SK-N-SH (cell line): Measurements from ENCODE around the gene NPFFR1. TPM values are rescaled to one million over a fixed set of nuclear protein-coding genes. Genes with fewer than 3 reads are reported as not detected.

Experiments used
- CTCF ChIA-PET: fragments of 300-600, 350-600 bp; formaldehyde crosslinking; extraction: SDS; loops from one replicate; lab custom pipeline; 2021; lab: Yijun Ruan, JAX
- POLR2A ChIA-PET: fragments of 350-600 bp; sonication (Branson Sonifier 250); formaldehyde crosslinking; extraction: SDS; loops from one replicate; lab custom pipeline; 2020; ENCODE audit warnings: antibody characterized with exemption, inconsistent platforms; lab: Yijun Ruan, JAX
- DNase-seq: peaks from one replicate; pipeline ENCODE4 v3.0.0; 2012
- H2AFZ ChIP-seq: fragments of 200-600 bp; sonication (generic); 2 replicates; pipeline ENCODE4 v1.8.1; 2016; ENCODE audit warnings: antibody characterized with exemption, mild to moderate bottlenecking, low read depth
- H3F3A ChIP-seq: fragments of 200-600 bp; sonication (generic); replicated peaks from 2 replicates; pipeline ENCODE3; 2016; ENCODE audit warnings: antibody characterized with exemption, mild to moderate bottlenecking; ENCODE audit not compliant: insufficient read depth
- H3K27ac ChIP-seq, 2 experiments: fragments of 200-500 bp in 1 of 2; fragments of 200-600 bp in 1 of 2; sonication (Bioruptor generic) in 1 of 2; sonication (generic), shearing (Covaris generic) in 1 of 2; 2 replicates each; pipeline versions ENCODE4 v1.5.1 to v1.6.1; 2014 to 2016; ENCODE audit warnings: low read depth in 2 of 2, inconsistent platforms in 1 of 2, low read length in 1 of 2, mild to moderate bottlenecking in 1 of 2, mixed read lengths in 1 of 2
- H3K27me3 ChIP-seq: fragments of 200-600 bp; sonication (generic), shearing (Covaris generic); 2 replicates; pipeline ENCODE4 v1.6.1; 2016; ENCODE audit warnings: mixed run types; ENCODE audit not compliant: insufficient read depth
- H3K36me3 ChIP-seq, 2 experiments: fragments of 200-500 bp in 1 of 2; fragments of 200-600 bp in 1 of 2; sonication (Bioruptor generic) in 1 of 2; sonication (generic) in 1 of 2; replicated peaks in 1 of 2; 2 replicates each; pipeline versions ENCODE3 to v1.5.1; 2014 to 2016; ENCODE audit warnings: low read length in 1 of 2, mild to moderate bottlenecking in 1 of 2; ENCODE audit not compliant: insufficient read depth in 2 of 2, control insufficient read depth in 1 of 2
- H3K4me1 ChIP-seq, 2 experiments: fragments of 200-500 bp in 1 of 2; fragments of 200-600 bp in 1 of 2; sonication (Bioruptor generic) in 1 of 2; sonication (generic), shearing (Covaris generic) in 1 of 2; 2 replicates each; pipeline versions ENCODE4 v1.5.1 to v1.6.1; 2014 to 2016; ENCODE audit warnings: low read depth in 1 of 2, low read length in 1 of 2, mixed run types in 1 of 2; ENCODE audit not compliant: insufficient read depth in 2 of 2, control insufficient read depth in 1 of 2
- H3K4me2 ChIP-seq: fragments of 200-600 bp; sonication (generic), shearing (Covaris generic); 2 replicates; pipeline ENCODE4 v1.6.1; 2017; ENCODE audit warnings: mixed run types
- H3K4me3 ChIP-seq, 2 experiments: fragments of 200-500 bp in 1 of 2; fragments of 200-600 bp in 1 of 2; sonication (Bioruptor generic) in 1 of 2; sonication (generic), shearing (Covaris generic) in 1 of 2; 2 replicates each; pipeline versions ENCODE4 v1.5.1 to v1.8.1; 2014 to 2016; ENCODE audit warnings: low read depth in 2 of 2, inconsistent platforms in 1 of 2, low read length in 1 of 2, mild to moderate bottlenecking in 1 of 2, mixed read lengths in 1 of 2, moderate library complexity in 1 of 2
- H3K79me2 ChIP-seq: fragments of 200-600 bp; sonication (generic); 2 replicates; pipeline ENCODE4 v1.8.1; 2017; ENCODE audit warnings: mild to moderate bottlenecking; ENCODE audit not compliant: insufficient read depth
- H3K9ac ChIP-seq: fragments of 200-600 bp; sonication (generic); 2 replicates; pipeline ENCODE4 v1.6.1; 2017; ENCODE audit warnings: mixed run types
- H3K9me2 ChIP-seq: fragments of 200-600 bp; sonication (generic); 2 replicates; pipeline ENCODE4 v1.6.1; 2017; ENCODE audit warnings: mixed run types
- H3K9me3 ChIP-seq: fragments of 200-600 bp; sonication (generic); 2 replicates; pipeline ENCODE4 v1.6.1; 2017; ENCODE audit warnings: mixed run types, mild to moderate bottlenecking, moderate library complexity
- H4K20me1 ChIP-seq: fragments of 200-600 bp; sonication (generic); 2 replicates; pipeline ENCODE4 v1.6.1; 2017; ENCODE audit warnings: mild to moderate bottlenecking, mixed run types; ENCODE audit not compliant: insufficient read depth
- CTCF ChIP-seq: fragments of 200-600 bp; sonication (generic); IDR thresholded peaks from 2 replicates; pipeline ENCODE4 v1.6.1; 2017; ENCODE audit warnings: antibody characterized with exemption, mild to moderate bottlenecking, moderate library complexity
- ELF1 ChIP-seq: IDR thresholded peaks from 2 replicates; pipeline ENCODE4 v1.4.0; 2012
- EP300 ChIP-seq, 2 experiments: IDR thresholded peaks; 2 replicates each; pipeline versions ENCODE4 v1.4.0 to v1.6.1; 2012; ENCODE audit warnings: borderline replicate concordance in 1 of 2, low read depth in 1 of 2, low read length in 1 of 2
- FOSL2 ChIP-seq: IDR thresholded peaks from 2 replicates; pipeline ENCODE4 v1.4.0; 2012; ENCODE audit warnings: low read depth, mild to moderate bottlenecking, moderate library complexity, borderline replicate concordance
- FOXJ3 ChIP-seq: sonication (generic); formaldehyde crosslinking; IDR thresholded peaks from 2 replicates; pipeline ENCODE4 v1.5.1; 2020; ENCODE audit warnings: mild to moderate bottlenecking, missing genetic modification reagents
- GATA2 ChIP-seq: sonication (generic); formaldehyde crosslinking; IDR thresholded peaks from 2 replicates; pipeline ENCODE4 v1.5.0; 2020; ENCODE audit warnings: mild to moderate bottlenecking, missing genetic modification reagents
- IRF3 ChIP-seq: fragments of 150-350 bp; IDR thresholded peaks from 2 replicates; pipeline ENCODE4 v1.6.1; 2016; ENCODE audit warnings: mild to moderate bottlenecking, low read depth, low read length
- JUND ChIP-seq: IDR thresholded peaks from 2 replicates; pipeline ENCODE4 v1.4.0; 2012
- NFIC ChIP-seq: IDR thresholded peaks from 2 replicates; pipeline ENCODE4 v1.4.0; 2012; ENCODE audit warnings: borderline replicate concordance
- PBX3 ChIP-seq: IDR thresholded peaks from 2 replicates; pipeline ENCODE4; 2012
- POLR2AphosphoS5 ChIP-seq: IDR thresholded peaks from 2 replicates; pipeline ENCODE4 v1.6.1; 2012; ENCODE audit warnings: low read depth, low read length
- RAD21 ChIP-seq: IDR thresholded peaks from 2 replicates; pipeline ENCODE4 v1.6.1; 2012; ENCODE audit warnings: mild to moderate bottlenecking, low read length
- RCOR1 ChIP-seq: fragments of 150-350 bp; IDR thresholded peaks from 2 replicates; pipeline ENCODE4 v1.6.1; 2017; ENCODE audit warnings: antibody characterized with exemption, low read length
- RXRA ChIP-seq: IDR thresholded peaks from 2 replicates; pipeline ENCODE4 v1.4.0; 2012; ENCODE audit warnings: low read depth, mild to moderate bottlenecking, borderline replicate concordance
- SMC3 ChIP-seq: IDR thresholded peaks from 2 replicates; pipeline ENCODE4 v1.6.1; 2012; ENCODE audit warnings: low read depth, low read length, improper control_type of control experiment
- TAF1 ChIP-seq: IDR thresholded peaks from 2 replicates; pipeline ENCODE4 v1.6.1; 2012; ENCODE audit warnings: low read depth, mild to moderate bottlenecking, low read length, moderate library complexity, borderline replicate concordance
- TCF12 ChIP-seq: IDR thresholded peaks from 2 replicates; pipeline ENCODE4 v1.4.0; 2012
- TEAD4 ChIP-seq: IDR thresholded peaks from 2 replicates; pipeline ENCODE4 v1.4.0; 2012; ENCODE audit warnings: mild to moderate bottlenecking, borderline replicate concordance; ENCODE audit not compliant: insufficient read depth
- USF1 ChIP-seq: IDR thresholded peaks from 2 replicates; pipeline ENCODE4 v1.4.0; 2012; ENCODE audit warnings: low read depth, borderline replicate concordance
- ZBTB33 ChIP-seq: IDR thresholded peaks from 2 replicates; pipeline ENCODE4 v1.4.0; 2012; ENCODE audit warnings: low read depth, borderline replicate concordance
- WGBS: methylation state at CpG from one replicate; pipeline ENCODE4 v1.1.6; 2017; ENCODE audit warnings: low lambda C conversion rate; 5-methylcytosine and 5-hydroxymethylcytosine counted together
- polyA plus RNA-seq, 3 experiments: library from polyadenylated mRNA; depleted of rRNA; stranded (reverse); fragments of >200 nt; gene quantifications; 2 replicates each; pipeline ENCODE4 v1.2.3, GENCODE V29; 2012

Gene NPFFR1
- polyA plus RNA-seq, 1 of the 3 experiments (the other 2 are of a cell fraction), result not detected

- Histone ChIP-seq H3K9me2 (no peaks in the 10 kb centered on the region), H3K36me3 (no peaks in the 10 kb centered on the region), H3K79me2 (no peaks in the 10 kb centered on the region), H3K27ac (no peak overlapping the region), H3K4me3 (no peak overlapping the region), H3K9ac (no peak overlapping the region), H3K4me1 (no peaks in the 10 kb centered on the region), H3F3A (no peaks in the 10 kb centered on the region), H4K20me1 (no peaks in the 10 kb centered on the region), H2AFZ (no peak overlapping the region), H3K9me3 (no peaks in the 10 kb centered on the region), H3K27me3 (no peaks in the 10 kb centered on the region), H3K4me2 (no peak overlapping the region)
- POLR2A ChIA-PET, result no interaction called here
- WGBS, result 96% methylated on average over 4 of the region's 4 CpGs
- TF ChIP-seq SMC3 (no peak), ZBTB33 (no peak), CTCF (no peak), USF1 (no peak), POLR2AphosphoS5 (no peak), RXRA (no peak), RCOR1 (no peak), JUND (no peak), GATA2 (CRISPR knock-in tag) (no peak), NFIC (no peak), TCF12 (no peak), TEAD4 (no peak), PBX3 (no peak), EP300 (IDR thresholded peaks at IDR 0.05; ENCODE audit: borderline replicate concordance in 1 of 2, low read depth in 1 of 2, low read length in 1 of 2) (no peak), FOSL2 (no peak), IRF3 (no peak), FOXJ3 (CRISPR knock-in tag) (no peak), ELF1 (no peak), TAF1 (no peak), RAD21 (no peak)
- no peak for DNase-seq
- CTCF ChIA-PET, result interaction anchor here (0.7 kb wide), 1 partner anchor 155 kb away, joined by 4 read pairs; no protein-coding TSS in a partner anchor
Observed at GRCh38 chr10:70306181-70306705, 22.4 kb upstream of the NPFFR1 start.
